HG03175 (cell line): Measurements from ENCODE around the gene DGKI.
"Not testable (repeated sequence)": the region's sequence is repeated elsewhere in the genome, so short reads cannot be mapped to it uniquely, and the experiment has no call there.

ENCODE experiments used
- ATAC-seq: cut with Tn5 transposase; IDR thresholded peaks from one replicate; pipeline ENCODE4 v1.9.1; 2021; ENCODE audit warnings: mild to moderate bottlenecking, moderate library complexity; ENCODE audit not compliant: unreplicated experiment

DGKI gene

GRCh38 chr7:137485818-137486217 lies 361.0 kb downstream of the DGKI start:
- ATAC-seq, result no peak

DNA sequence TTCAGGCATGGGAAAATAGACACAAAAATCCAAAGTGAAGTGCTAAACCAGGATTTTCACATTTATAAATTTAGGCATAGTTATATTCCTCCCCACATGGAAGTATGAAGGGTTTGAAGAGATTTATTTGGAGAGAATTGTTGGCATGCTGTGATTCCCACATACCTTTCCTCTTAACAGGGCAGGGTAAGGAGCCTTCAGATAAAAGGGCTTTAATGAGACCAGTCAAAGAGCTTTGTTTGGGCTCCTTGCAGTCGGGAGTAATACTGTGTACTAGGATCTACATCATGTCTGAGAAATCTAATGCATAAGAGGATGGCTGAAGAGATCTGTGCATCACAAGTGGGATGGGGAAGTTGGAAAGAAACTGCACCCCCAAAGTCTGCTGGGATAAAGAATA lies 362.4 kb downstream of the DGKI start:
- no peak for ATAC-seq

- ATAC-seq, result no peak
These were observed 364.3 kb downstream of the DGKI start for GRCh38 chr7:137482466-137482865.

GRCh38 chr7:137480824-137481365 lies 365.9 kb downstream of the DGKI start:
- ATAC-seq, result no peak

DNA sequence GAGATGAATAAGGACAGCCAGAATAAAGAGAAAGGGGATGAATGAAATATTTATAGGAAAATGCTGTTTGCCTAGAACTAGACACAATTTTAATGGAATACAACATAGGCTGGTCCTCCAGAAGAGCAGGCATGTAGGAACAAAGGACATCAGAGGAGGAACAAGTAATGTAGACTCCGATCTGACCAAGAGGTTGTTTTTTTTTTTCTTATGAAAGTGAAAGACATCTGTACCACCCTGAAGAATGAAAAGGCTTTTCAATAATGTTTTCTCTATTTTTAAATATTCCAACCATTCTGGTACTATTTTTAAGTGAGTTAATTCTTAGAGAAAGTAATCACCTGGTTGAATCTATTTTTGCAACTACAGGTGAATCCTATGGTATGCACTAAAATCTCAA lies 366.4 kb downstream of the DGKI start:
- no peak for ATAC-seq

DNA sequence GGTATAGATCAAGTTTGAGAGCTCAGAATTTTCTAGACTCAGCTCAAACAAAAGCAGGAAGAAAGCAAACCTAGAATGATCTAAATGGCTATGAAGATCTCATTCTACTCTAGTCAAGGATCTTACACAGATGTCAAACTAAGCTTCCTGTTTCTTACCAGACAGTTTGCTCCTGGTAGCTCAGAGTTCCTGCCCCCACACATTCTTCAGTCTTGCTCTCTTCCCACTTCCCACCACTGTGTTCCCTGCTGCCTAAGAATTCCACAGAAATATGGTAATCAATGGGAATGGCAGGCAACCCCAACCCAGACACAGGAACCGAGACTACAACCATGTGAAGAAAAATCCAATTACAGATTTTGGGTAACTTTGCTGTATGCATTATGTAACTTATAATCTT lies 369.8 kb downstream of the DGKI start:
- no peak for ATAC-seq

- ATAC-seq, result no peak
These were observed 370.8 kb downstream of the DGKI start for GRCh38 chr7:137475966-137476365.

DNA sequence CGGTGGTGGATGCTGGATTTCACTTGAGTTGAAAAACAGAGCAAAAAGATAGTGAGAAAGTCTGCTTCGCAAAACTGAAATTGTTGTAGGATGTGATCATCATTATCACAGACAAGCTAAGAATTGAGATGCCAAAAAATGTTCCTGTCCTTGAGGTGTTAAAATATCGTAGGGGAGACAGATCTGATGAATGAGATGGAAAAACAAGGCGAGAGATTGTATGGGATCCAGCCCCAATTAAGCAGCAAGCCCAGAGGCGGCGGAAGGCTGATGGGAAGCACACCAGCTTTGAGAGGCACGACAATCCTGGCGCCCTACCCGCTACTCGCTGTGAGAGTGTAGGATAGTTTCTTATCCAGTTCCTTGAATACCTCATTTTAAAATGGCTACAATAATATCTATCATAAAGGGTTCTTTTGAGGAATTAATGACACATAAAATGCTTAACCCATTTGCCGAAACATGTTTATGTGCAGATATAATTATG lies 372.2 kb downstream of the DGKI start:
- no peak for ATAC-seq

GRCh38 chr7:137471128-137471527 lies 375.6 kb downstream of the DGKI start:
- no peak for ATAC-seq

GRCh38 chr7:137469858-137470257 lies 376.9 kb downstream of the DGKI start:
- ATAC-seq, result no peak

GRCh38 chr7:137469191-137469811 lies 377.5 kb downstream of the DGKI start:
- ATAC-seq, result no peak

- peak; percentile 84 for ATAC-seq
These were observed 383.9 kb downstream of the DGKI start for GRCh38 chr7:137462847-137463246.

DNA sequence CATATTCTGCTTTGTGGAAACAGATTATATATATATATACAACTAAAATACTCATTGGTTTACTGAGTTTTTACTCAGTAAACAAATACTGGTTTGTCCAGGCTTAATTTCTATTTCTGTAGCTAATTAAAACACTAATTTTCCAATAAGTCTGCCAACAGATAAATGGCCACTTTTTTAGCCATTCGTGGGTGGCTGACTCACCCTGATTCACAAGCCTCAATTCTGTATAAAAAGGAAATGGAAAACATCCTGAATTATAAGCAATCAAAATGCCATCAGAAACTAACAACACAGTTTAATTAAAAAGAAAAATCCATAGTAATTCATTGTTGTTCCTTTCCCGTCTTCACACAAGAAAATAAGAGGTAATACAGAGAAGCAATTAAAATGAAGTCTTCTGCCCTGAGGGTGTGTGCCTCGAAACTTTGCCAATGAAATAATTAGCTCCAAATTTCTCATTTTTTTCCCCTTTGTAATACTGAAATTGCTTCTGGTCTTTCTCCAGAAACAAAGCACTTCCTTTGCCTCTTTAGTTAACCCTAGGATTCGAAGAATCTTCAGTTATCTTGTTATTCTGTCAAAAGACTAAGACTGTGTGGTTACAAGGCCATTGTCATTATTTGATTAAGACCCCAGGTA lies 384.6 kb downstream of the DGKI start:
- no peak for ATAC-seq

DNA sequence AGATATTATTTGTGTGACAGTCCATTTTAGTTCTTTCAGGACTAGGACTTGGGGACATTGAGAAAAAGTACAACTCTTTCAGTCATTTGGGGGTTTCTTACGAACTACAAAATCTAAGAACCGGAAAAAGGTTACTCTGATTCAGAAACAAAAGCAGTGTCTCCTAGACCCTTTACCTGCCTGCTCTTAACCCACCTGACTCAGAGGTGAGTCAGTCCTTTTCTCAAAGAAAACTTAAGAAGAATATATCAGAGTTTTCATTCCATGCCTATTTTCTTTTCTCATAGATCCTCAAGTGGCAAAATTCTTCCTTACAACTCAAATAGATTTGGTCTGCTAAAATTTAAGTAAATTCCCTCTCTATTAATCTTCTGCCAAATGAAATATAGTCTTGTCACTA lies 388.4 kb downstream of the DGKI start:
- no peak for ATAC-seq

DNA sequence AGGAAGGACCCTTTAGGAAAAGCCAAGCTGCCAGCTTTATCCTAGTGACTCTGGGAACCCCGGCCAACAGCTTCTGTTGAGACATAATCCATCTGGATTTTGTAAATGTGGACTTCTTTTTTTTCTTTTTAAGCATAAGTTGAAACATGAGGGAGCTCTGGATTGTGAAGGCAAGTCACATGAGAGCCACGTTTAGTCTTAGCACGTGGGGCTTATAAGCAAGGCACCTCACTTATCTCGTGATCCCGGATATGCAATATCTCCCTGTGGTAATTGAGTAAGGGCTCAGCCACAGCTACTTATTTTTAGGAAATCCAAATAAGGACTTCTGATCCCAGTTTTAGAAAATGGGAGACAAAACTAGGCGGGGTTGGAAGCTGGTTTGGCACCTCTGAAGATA lies 392.0 kb downstream of the DGKI start:
- no peak for ATAC-seq

DNA sequence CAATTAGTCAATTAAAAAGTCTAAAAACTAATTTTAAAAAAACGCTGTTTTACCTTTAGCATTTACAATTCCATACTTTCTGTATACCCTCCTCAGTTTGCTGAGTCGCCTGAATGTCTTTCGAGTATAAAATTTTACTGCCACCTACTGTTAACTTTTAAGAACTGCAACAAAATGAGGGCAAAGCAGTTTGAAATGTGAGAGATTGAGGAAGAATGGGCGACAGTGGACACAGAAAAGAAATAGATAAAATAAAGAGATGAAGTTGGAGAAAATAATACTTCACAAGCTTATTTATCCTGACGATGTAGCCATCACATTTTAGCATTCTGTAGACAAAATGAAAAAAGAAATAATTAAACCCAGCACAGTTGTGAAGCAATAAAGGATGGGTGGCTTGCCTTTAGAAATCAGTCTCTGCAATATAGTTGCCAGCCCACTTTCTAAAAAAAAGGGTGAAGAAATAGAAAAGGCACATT lies 392.5 kb downstream of the DGKI start:
- peak; percentile 74 for ATAC-seq

GRCh38 chr7:137453356-137453755 lies 393.4 kb downstream of the DGKI start:
- ATAC-seq, result no peak

GRCh38 chr7:137449016-137449415 lies 397.8 kb downstream of the DGKI start:
- ATAC-seq, result no peak

DNA sequence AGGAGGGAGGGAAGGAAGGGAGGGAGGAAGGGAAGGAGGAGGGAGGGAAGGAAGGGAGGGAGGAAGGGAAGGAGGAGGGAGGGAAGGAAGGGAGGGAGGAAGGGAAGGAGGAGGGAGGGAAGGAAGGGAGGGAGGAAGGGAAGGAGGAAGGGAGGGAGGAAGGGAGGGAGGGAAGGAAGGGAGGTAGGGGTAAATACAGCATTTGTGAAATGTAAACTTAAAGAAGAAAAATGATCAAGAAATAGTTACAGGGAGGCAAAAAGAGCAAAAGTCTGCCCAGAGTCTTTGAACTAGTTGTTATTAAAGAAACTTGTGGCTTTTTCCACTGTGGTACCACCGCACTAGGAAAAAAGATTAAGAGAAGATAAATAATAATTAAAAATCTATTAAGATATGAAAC lies 398.2 kb downstream of the DGKI start:
- not testable (repeated sequence) for ATAC-seq

GRCh38 chr7:137446025-137446424 lies 400.7 kb downstream of the DGKI start:
- ATAC-seq, result no peak

GRCh38 chr7:137445268-137445667 lies 401.5 kb downstream of the DGKI start:
- ATAC-seq, result no peak

GRCh38 chr7:137443616-137444015 lies 403.2 kb downstream of the DGKI start:
- ATAC-seq, result no peak
